GM12892 (cell line): ENCODE data around the gene ZBTB20.

Source experiments
- POLR2A ChIP-seq: IDR thresholded peaks from 2 replicates; pipeline ENCODE4 v1.6.1; 2011; ENCODE audit warnings: low read depth, low read length, control low read depth
- TAF1 ChIP-seq: IDR thresholded peaks from 2 replicates; pipeline ENCODE4 v1.6.1; 2011; ENCODE audit warnings: low read depth, mild to moderate bottlenecking, control low read depth, low read length, borderline replicate concordance

- no peak for TF ChIP-seq TAF1
- no peak for TF ChIP-seq POLR2A
Observed at GRCh38 chr3:114680299-114680698, 466.8 kb downstream of the ZBTB20 start.
